ENCODE data around the gene MACROH2A1. TPM values are rescaled to one million over a fixed set of nuclear protein-coding genes. Genes with fewer than 3 reads are reported as not detected.

Gene MACROH2A1
- total RNA-seq, 1 donor from 2014 or later, result 179 TPM

DNA sequence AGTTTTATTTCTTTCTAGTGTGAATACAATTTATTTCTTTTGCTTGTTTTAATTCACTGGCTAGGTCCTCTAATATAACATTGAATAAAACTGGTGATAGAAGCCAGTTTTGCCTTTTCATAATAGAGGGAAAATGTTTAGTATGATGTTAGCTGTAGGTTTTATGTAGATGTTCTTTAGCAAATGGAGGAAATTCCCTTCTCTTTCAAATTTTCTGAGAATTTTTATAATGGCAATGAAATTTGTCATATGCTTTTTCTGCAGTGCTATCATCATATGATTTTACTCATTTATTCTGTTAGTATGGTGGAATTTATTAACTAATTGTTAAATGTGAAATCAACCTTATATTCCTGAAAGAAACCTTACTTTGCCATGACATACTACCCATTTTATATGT, 18.1 kb upstream of the MACROH2A1 start:
- H3K4me1 ChIP-seq, result no peaks in the 10 kb centered on the region
- H3K36me3 ChIP-seq, result no peaks in the 10 kb centered on the region
- no peaks in the 10 kb centered on the region for H3K9me3 ChIP-seq
- intact Hi-C loops (cut with DNase I), result no loop called here
- DNase-seq (no peak), ATAC-seq (no peak)
- H3K27me3 ChIP-seq, result no peaks in the 10 kb centered on the region
- no peak overlapping the region for H3K27ac ChIP-seq
- H3K4me3 ChIP-seq, result no peak overlapping the region
- TF ChIP-seq, protein P1, sequence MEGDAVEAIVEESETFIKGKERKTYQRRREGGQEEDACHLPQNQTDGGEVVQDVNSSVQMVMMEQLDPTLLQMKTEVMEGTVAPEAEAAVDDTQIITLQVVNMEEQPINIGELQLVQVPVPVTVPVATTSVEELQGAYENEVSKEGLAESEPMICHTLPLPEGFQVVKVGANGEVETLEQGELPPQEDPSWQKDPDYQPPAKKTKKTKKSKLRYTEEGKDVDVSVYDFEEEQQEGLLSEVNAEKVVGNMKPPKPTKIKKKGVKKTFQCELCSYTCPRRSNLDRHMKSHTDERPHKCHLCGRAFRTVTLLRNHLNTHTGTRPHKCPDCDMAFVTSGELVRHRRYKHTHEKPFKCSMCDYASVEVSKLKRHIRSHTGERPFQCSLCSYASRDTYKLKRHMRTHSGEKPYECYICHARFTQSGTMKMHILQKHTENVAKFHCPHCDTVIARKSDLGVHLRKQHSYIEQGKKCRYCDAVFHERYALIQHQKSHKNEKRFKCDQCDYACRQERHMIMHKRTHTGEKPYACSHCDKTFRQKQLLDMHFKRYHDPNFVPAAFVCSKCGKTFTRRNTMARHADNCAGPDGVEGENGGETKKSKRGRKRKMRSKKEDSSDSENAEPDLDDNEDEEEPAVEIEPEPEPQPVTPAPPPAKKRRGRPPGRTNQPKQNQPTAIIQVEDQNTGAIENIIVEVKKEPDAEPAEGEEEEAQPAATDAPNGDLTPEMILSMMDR (IDR thresholded peaks at IDR 0.05), result no peak

DNA sequence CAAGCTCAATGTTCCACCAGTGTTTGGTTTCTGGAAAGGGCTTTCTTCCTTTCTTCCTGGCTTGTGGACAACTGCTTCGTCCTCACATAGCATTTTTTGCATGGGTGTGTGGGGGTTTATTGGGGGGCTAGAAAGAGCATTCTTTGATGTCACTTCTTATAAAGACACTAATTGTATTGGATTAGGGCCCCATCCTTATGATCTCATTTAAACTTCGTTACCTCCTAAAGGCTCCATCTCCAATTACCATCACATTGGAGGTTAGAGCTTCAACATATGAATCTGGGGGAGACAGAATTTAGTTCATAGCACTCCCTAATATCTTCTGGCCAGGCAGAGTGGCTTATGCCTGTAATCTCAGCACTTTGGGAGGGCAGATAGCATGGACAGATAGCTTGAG, 6.1 kb upstream of the MACROH2A1 start:
- Histone ChIP-seq H3K27ac (no peak overlapping the region), H3K4me1 (no peaks in the 10 kb centered on the region), H3K9me3 (no peaks in the 10 kb centered on the region), H3K4me3 (no peak overlapping the region), H3K27me3 (no peaks in the 10 kb centered on the region), H3K36me3 (no peaks in the 10 kb centered on the region)
- intact Hi-C loops (cut with DNase I), result no loop called here
- DNase-seq, result no peak
- no peak for ATAC-seq
- TF ChIP-seq, protein P1 (IDR thresholded peaks at IDR 0.05), result no peak

DNA sequence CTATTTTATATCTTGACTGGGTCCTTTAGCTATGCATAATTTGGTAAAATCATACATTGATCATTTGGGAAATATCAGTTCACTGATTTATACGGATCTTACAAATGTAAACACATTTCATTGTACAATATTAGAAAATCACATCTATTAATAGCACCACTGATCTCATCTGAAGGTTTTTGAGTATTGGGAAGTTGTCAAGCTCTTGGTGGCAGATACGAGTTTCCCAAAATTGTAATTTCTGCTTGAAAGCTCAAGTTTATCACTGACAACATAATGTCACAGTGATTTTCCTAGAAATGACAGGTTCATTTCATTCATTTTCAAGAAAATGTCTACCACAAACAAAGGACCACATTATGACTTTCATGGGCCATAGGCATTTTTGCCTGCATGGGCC, 3.0 kb upstream of the MACROH2A1 start:
- ATAC-seq (no peak), DNase-seq (no peak)
- H3K4me3 ChIP-seq, result no peak overlapping the region
- intact Hi-C loops (cut with DNase I), result no loop called here
- H3K4me1 ChIP-seq, result peaks cover 11% of the 10 kb centered on the region
- no peaks in the 10 kb centered on the region for H3K36me3 ChIP-seq
- TF ChIP-seq, protein P1 (IDR thresholded peaks at IDR 0.05), result no peak
- H3K27me3 ChIP-seq, result no peaks in the 10 kb centered on the region
- no peak overlapping the region for H3K27ac ChIP-seq
- no peaks in the 10 kb centered on the region for H3K9me3 ChIP-seq

DNA sequence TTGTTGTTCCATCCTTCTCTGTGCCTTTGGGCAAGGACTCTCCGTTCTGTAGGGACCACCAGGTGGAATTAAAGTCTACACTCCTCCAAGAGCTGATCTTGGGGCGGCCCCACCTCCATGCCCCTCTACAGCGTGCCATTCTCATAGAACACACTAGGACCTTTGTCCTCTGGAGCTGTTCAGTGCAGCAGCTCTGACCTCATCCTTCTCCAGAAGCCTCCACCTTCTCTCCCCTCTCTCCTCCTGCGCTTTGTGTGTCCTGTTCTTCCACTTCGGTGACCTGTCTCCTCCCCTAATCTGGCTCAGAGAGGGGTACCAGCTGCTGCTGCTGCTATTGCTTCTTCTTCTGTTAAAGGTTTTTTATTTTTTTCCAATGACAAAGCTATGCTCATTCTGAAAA, 1.8 kb upstream of the MACROH2A1 start:
- DNase-seq, result no peak
- no peak for ATAC-seq
- intact Hi-C loops (cut with DNase I), result no loop called here
- Histone ChIP-seq H3K9me3 (no peaks in the 10 kb centered on the region), H3K36me3 (no peaks in the 10 kb centered on the region), H3K4me3 (no peak overlapping the region), H3K4me1 (peaks cover 22% of the 10 kb centered on the region), H3K27me3 (no peaks in the 10 kb centered on the region), H3K27ac (no peak overlapping the region)
- TF ChIP-seq, protein P1 (IDR thresholded peaks at IDR 0.05), result no peak

DNA sequence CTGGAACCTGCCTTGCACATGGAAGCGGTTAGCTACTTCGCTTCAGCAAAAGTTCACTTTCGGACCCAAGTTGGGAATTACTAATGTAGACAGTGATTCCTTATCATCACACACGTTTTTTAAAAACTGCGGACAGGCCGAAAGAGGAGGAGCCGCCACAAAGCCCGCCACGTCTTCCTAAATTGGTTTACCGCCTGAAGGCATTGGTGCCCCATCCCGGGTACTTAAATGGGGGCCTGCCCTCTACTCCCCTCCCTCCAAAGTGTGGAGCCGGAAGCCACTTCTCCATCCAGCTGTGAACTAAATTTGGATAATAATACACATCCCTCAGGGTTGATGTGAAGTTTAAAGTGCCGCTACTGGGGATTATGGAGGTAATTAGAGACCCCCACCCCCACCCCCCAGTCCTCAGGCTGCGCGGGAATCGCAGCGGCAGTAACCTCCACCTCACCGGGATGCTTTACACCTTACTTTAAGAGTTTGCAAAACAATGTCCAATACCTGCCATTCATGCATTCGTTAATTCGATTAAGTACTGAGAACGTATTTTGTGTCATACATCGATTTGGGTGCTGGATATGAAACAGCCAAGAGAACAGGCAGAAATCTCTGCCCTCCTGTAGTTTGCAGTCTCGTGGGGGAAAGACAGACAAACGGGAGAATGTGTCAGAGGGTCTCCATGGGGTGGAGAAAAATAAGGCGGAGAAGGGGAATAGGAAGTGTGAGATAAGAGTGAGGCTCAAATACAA, 937 bp upstream of the MACROH2A1 start:
- no peaks in the 10 kb centered on the region for H3K27me3 ChIP-seq
- H3K9me3 ChIP-seq, result no peaks in the 10 kb centered on the region
- no peaks in the 10 kb centered on the region for H3K36me3 ChIP-seq
- intact Hi-C loops (cut with DNase I), result no loop called here
- peaks cover 31% of the 10 kb centered on the region for H3K4me1 ChIP-seq
- TF ChIP-seq, protein P1 (IDR thresholded peaks at IDR 0.05), result no peak
- DNase-seq, result no peak
- ATAC-seq, result no peak
- peak overlapping the region; percentile 94 for H3K27ac ChIP-seq
- peak overlapping the region; percentile 82 for H3K4me3 ChIP-seq
